Mesothelial cell of epicardium (in vitro differentiated cells): ENCODE results near the gene MYO19. TPM values are rescaled to one million over a fixed set of nuclear protein-coding genes. Genes with fewer than 3 reads are reported as not detected.

Experiments used
- DNase-seq, 2 experiments: peaks; one replicate each; pipeline ENCODE4 v3.0.0; 2021; ENCODE audit warnings: low spot score in 2 of 2; ENCODE audit not compliant: unreplicated experiment in 2 of 2
- H3K27ac Mint-ChIP-seq: 2 replicates; pipeline ENCODE4 v1.8.0; 2021; ENCODE audit warnings: mixed read lengths
- H3K27me3 Mint-ChIP-seq: 2 replicates; pipeline ENCODE4 v1.8.0; 2021; ENCODE audit warnings: low read depth, mixed read lengths
- H3K36me3 Mint-ChIP-seq: 2 replicates; pipeline ENCODE4 v1.8.0; 2021; ENCODE audit warnings: mixed read lengths
- H3K4me1 Mint-ChIP-seq: 2 replicates; pipeline ENCODE4 v1.8.0; 2021; ENCODE audit warnings: mixed read lengths
- H3K4me3 Mint-ChIP-seq: 2 replicates; pipeline ENCODE4 v1.8.0; 2021; ENCODE audit warnings: mild to moderate bottlenecking, moderate library complexity, mixed read lengths
- H3K9me3 Mint-ChIP-seq: 2 replicates; pipeline ENCODE4 v1.8.0; 2021; ENCODE audit warnings: mixed read lengths
- total RNA-seq: library from RNA; stranded (reverse); gene quantifications from 3 replicates; pipeline ENCODE4 v1.2.1, GENCODE V29; 2021
- TF ChIP-seq, protein P1 (sequence below): fragments of 200-600 bp; sonication (generic); IDR thresholded peaks from one replicate; pipeline ENCODE4 v1.5.0; 2021; ENCODE audit warnings: antibody characterized with exemption; ENCODE audit not compliant: unreplicated experiment

The MYO19 gene
- total RNA-seq, 1 donor from 2014 or later = 82.4 TPM

- Mint-ChIP-seq H3K27me3 (no peaks in the 10 kb centered on the region), H3K4me3 (no peak overlapping the region), H3K9me3 (no peaks in the 10 kb centered on the region), H3K36me3 (peaks cover 4% of the 10 kb centered on the region), H3K27ac (no peak overlapping the region), H3K4me1 (peaks cover 9% of the 10 kb centered on the region)
- DNase-seq = no peak
- TF ChIP-seq, protein P1, sequence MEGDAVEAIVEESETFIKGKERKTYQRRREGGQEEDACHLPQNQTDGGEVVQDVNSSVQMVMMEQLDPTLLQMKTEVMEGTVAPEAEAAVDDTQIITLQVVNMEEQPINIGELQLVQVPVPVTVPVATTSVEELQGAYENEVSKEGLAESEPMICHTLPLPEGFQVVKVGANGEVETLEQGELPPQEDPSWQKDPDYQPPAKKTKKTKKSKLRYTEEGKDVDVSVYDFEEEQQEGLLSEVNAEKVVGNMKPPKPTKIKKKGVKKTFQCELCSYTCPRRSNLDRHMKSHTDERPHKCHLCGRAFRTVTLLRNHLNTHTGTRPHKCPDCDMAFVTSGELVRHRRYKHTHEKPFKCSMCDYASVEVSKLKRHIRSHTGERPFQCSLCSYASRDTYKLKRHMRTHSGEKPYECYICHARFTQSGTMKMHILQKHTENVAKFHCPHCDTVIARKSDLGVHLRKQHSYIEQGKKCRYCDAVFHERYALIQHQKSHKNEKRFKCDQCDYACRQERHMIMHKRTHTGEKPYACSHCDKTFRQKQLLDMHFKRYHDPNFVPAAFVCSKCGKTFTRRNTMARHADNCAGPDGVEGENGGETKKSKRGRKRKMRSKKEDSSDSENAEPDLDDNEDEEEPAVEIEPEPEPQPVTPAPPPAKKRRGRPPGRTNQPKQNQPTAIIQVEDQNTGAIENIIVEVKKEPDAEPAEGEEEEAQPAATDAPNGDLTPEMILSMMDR = no peak
These were observed 6.0 kb upstream of the MYO19 start for GRCh38 chr17:36540696-36541095.

- Mint-ChIP-seq H3K27ac (peak overlapping the region; percentile 99), H3K27me3 (no peaks in the 10 kb centered on the region), H3K9me3 (no peaks in the 10 kb centered on the region), H3K4me1 (peaks cover 9% of the 10 kb centered on the region), H3K36me3 (peaks cover 10% of the 10 kb centered on the region), H3K4me3 (peak overlapping the region; percentile 93)
- TF ChIP-seq, protein P1 = no peak
- no peak for DNase-seq
These were observed 1.0 kb upstream of the MYO19 start for GRCh38 chr17:36535669-36536081.

- TF ChIP-seq, protein P1 = peak; percentile 58
- peak overlapping the region; percentile 93 for H3K4me3 Mint-ChIP-seq
- H3K9me3 Mint-ChIP-seq = no peaks in the 10 kb centered on the region
- peak; percentile 35 to 69 for DNase-seq
- H3K4me1 Mint-ChIP-seq = peaks cover 9% of the 10 kb centered on the region
- no peaks in the 10 kb centered on the region for H3K27me3 Mint-ChIP-seq
- H3K27ac Mint-ChIP-seq = peak overlapping the region; percentile 99
- H3K36me3 Mint-ChIP-seq = peaks cover 10% of the 10 kb centered on the region
These were observed 481 bp downstream of the MYO19 start for GRCh38 chr17:36533935-36534839.

GRCh38 chr17:36532435-36532975 is 2.2 kb downstream of the MYO19 start:
- H3K9me3 Mint-ChIP-seq = no peaks in the 10 kb centered on the region
- no peak overlapping the region for H3K27ac Mint-ChIP-seq
- TF ChIP-seq, protein P1 = no peak
- no peak for DNase-seq
- H3K36me3 Mint-ChIP-seq = peaks cover 16% of the 10 kb centered on the region
- H3K4me1 Mint-ChIP-seq = peaks cover 9% of the 10 kb centered on the region
- H3K27me3 Mint-ChIP-seq = no peaks in the 10 kb centered on the region
- peak overlapping the region; percentile 38 for H3K4me3 Mint-ChIP-seq

GRCh38 chr17:36529121-36529520 is 5.5 kb downstream of the MYO19 start:
- Mint-ChIP-seq H3K9me3 (no peaks in the 10 kb centered on the region), H3K27ac (no peak overlapping the region), H3K4me1 (peaks cover 4% of the 10 kb centered on the region), H3K36me3 (peaks cover 36% of the 10 kb centered on the region), H3K27me3 (no peaks in the 10 kb centered on the region), H3K4me3 (no peak overlapping the region)
- no peak for DNase-seq
- TF ChIP-seq, protein P1 = no peak
